HFFc6 (cell line): ENCODE data around the gene TTC31. TPM values are rescaled to one million over a fixed set of nuclear protein-coding genes. Genes with fewer than 3 reads are reported as not detected.

Experiments used
- DNase-seq: peaks from one replicate; pipeline ENCODE4 v3.0.0-alpha.2; 2018
- H3K27ac Mint-ChIP-seq: 2 replicates; pipeline ENCODE4 v1.8.0; 2020; ENCODE audit warnings: mild to moderate bottlenecking, mixed read lengths
- H3K27me3 Mint-ChIP-seq: 2 replicates; pipeline ENCODE4 v1.8.0; 2021; ENCODE audit warnings: mild to moderate bottlenecking, moderate library complexity, mixed read lengths; ENCODE audit not compliant: insufficient read depth
- H3K36me3 Mint-ChIP-seq: 2 replicates; pipeline ENCODE4 v1.8.0; 2021; ENCODE audit warnings: low read depth, mixed read lengths
- H3K4me1 Mint-ChIP-seq: 2 replicates; pipeline ENCODE4 v1.8.0; 2020; ENCODE audit warnings: low read depth, mixed read lengths
- H3K4me3 Mint-ChIP-seq: 2 replicates; pipeline ENCODE4 v1.8.0; 2020; ENCODE audit warnings: mild to moderate bottlenecking, moderate library complexity, mixed read lengths
- H3K9me3 Mint-ChIP-seq: 2 replicates; pipeline ENCODE4 v1.8.0; 2020; ENCODE audit warnings: mild to moderate bottlenecking, mixed read lengths
- CTCF ChIP-seq: fragments of 200-600 bp; sonication (generic); IDR thresholded peaks from 2 replicates; pipeline ENCODE4 v1.5.0; 2021; ENCODE audit warnings: antibody characterized with exemption, mild to moderate bottlenecking
- total RNA-seq, 6 experiments: library from RNA; stranded (reverse); fragmentation: NEBNext Ultra II Directional; extraction: Animal tissue kit (Norgen Biotek cat#: 25700); gene quantifications; 2 replicates in 1 of 6; 3 replicates in 5 of 6; pipeline ENCODE4 v1.2.3, GENCODE V29; 2021

TTC31 gene
- total RNA-seq, 6 experiments from 2014 or later = 14.3 to 17.4 (median 16.7) TPM

GRCh38 chr2:74497777-74498499 lies 15.1 kb downstream of the TTC31 start:
- TF ChIP-seq CTCF = no peak
- Mint-ChIP-seq H3K9me3 (no peaks in the 10 kb centered on the region), H3K4me1 (peaks cover 31% of the 10 kb centered on the region), H3K27ac (no peak overlapping the region), H3K4me3 (peak overlapping the region; percentile 88), H3K36me3 (peaks cover 13% of the 10 kb centered on the region), H3K27me3 (peaks cover 17% of the 10 kb centered on the region)
- DNase-seq = no peak

- Mint-ChIP-seq H3K36me3 (peaks cover 8% of the 10 kb centered on the region), H3K27ac (0 out of 2 replicates have a peak overlapping the region, but pooled peaks have one; percentile 37), H3K9me3 (no peaks in the 10 kb centered on the region), H3K27me3 (peaks cover 19% of the 10 kb centered on the region), H3K4me3 (peak overlapping the region; percentile 88), H3K4me1 (peaks cover 30% of the 10 kb centered on the region)
- no peak for TF ChIP-seq CTCF
- no peak for DNase-seq
Measured at GRCh38 chr2:74498500-74499266, 15.8 kb downstream of the TTC31 start.

GRCh38 chr2:74499267-74499939 lies 16.5 kb downstream of the TTC31 start, which contains the start of gene LBX2:
LBX2 (minus strand) TSS chr2:74499603; CDS start chr2:74499537, 66 bp downstream.
- no peak for TF ChIP-seq CTCF
- 0 out of 2 replicates have a peak within 1 kb of the TSS, but pooled peaks have one; percentile 37 for H3K27ac Mint-ChIP-seq
- H3K9me3 Mint-ChIP-seq = no peaks in the 10 kb centered on the region
- H3K4me3 Mint-ChIP-seq = peak within 1 kb of the TSS; percentile 88
- H3K27me3 Mint-ChIP-seq = peaks cover 19% of the 10 kb centered on the region
- no peak for DNase-seq
- peaks cover 31% of the 10 kb centered on the region for H3K4me1 Mint-ChIP-seq
- peaks cover 6% of the 10 kb centered on the region for H3K36me3 Mint-ChIP-seq

DNA sequence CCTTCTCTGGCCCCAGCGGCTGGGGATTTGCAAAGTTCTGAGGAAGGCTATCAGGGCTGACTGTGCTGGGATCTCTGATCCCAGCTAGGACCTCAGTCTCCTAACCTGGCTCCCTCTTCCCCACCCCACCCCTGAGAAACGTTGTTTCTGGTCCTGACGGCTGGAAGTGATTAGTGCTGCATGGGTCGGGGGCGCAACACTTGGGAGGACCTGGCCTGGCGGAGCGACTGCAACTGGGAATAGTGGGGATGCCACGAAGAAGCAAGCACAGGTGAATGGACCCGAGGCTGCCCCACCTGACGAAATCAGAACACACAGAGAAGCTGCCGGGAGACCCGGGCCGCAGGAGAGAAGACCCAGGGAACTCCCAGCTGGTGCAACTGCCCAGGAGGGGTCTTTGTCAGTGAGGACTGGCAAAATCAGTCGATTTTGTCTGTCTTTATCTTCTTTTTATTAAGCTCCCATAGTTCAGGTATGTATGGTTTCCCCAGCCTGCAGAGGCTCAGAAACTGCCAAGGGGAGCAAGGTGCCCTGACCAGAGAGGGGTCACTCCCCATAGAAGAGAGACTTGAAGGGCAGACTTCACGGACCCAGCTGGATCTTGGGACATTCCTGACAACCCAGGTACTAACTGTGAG lies 17.2 kb downstream of the TTC31 start:
- no peak for DNase-seq
- peak overlapping the region; percentile 88; the same call in 1 of the 2 replicates for H3K4me3 Mint-ChIP-seq
- H3K27me3 Mint-ChIP-seq = peaks cover 19% of the 10 kb centered on the region
- H3K4me1 Mint-ChIP-seq = peaks cover 37% of the 10 kb centered on the region
- H3K9me3 Mint-ChIP-seq = no peaks in the 10 kb centered on the region
- peaks cover 12% of the 10 kb centered on the region for H3K36me3 Mint-ChIP-seq
- H3K27ac Mint-ChIP-seq = no peak overlapping the region
- TF ChIP-seq CTCF = no peak

DNA sequence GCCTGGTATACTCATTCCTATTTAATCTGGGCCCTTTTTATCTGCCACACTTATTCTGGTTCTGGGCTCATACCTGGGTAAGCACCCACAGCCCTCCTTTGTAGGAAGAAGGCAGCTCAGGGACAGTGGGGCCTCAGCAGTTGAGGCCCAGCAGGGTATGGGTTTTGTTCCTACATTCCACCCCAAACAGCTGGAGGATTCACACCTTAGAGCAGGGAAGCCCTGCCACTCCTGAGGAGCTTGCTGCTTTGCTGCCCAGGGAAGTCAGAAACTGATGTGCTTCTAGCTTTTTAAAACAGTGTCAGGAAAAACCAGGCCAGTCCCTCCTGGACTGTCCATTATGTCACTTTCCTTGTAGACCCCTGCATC lies 17.7 kb downstream of the TTC31 start:
- no peak overlapping the region for H3K27ac Mint-ChIP-seq
- no peak overlapping the region for H3K4me3 Mint-ChIP-seq
- peaks cover 17% of the 10 kb centered on the region for H3K27me3 Mint-ChIP-seq
- H3K9me3 Mint-ChIP-seq = no peaks in the 10 kb centered on the region
- no peak for DNase-seq
- TF ChIP-seq CTCF = no peak
- peaks cover 42% of the 10 kb centered on the region for H3K4me1 Mint-ChIP-seq
- peaks cover 15% of the 10 kb centered on the region for H3K36me3 Mint-ChIP-seq
